Stomach (tissue), 9 donors: Measurements from ENCODE around the gene RAB6D. TPM values are rescaled to one million over a fixed set of nuclear protein-coding genes. Genes with fewer than 3 reads are reported as not detected.
"Not testable (repeated sequence)": the region's sequence is repeated elsewhere in the genome, so short reads cannot be mapped to it uniquely, and the experiment has no call there.

Experiments
- DNase-seq, 2 donors: peaks; one replicate each; pipeline versions ENCODE4 v3.0.0 to v3.0.0-alpha.2; 2013 to 2019
- H3K27ac ChIP-seq, 5 donors: fragments of 200-600 bp in 4 of 5; sonication (generic) in 4 of 5; one replicate each; pipeline ENCODE4 v1.5.1; 2013 to 2019; ENCODE audit warnings: mild to moderate bottlenecking in 1 of 5, moderate library complexity in 1 of 5
- H3K27me3 ChIP-seq, 3 donors: fragments of 200-600 bp; sonication (generic); one replicate each; pipeline ENCODE4 v1.5.1; 2017 to 2019; ENCODE audit warnings: mixed run types in 1 of 3
- H3K36me3 ChIP-seq, 4 donors: fragments of 200-600 bp; sonication (generic); 1 replicate in 3 of 4; 2 replicates in 1 of 4; pipeline ENCODE4 v1.5.1; 2016 to 2019
- H3K4me1 ChIP-seq, 4 donors: fragments of 200-600 bp; sonication (generic); one replicate each; pipeline ENCODE4 v1.5.1; 2016 to 2019
- H3K4me3 ChIP-seq, 4 donors: fragments of 200-600 bp; sonication (generic) in 3 of 4; one replicate each; pipeline ENCODE4 v1.5.1; 2016 to 2019; ENCODE audit warnings: mild to moderate bottlenecking in 1 of 4
- H3K9me3 ChIP-seq, 4 donors: fragments of 200-600 bp; sonication (generic); one replicate each; pipeline ENCODE4 v1.5.1; 2016 to 2019
- CTCF ChIP-seq, 7 experiments: fragments of 450-650 bp in 4 of 7; fragments of 200-600 bp in 3 of 7; sonication (generic) in 3 of 7; IDR thresholded peaks; one replicate each; pipeline ENCODE4 v1.5.1; 2016 to 2019; ENCODE audit warnings: antibody characterized with exemption in 7 of 7, control low read depth in 2 of 7, mild to moderate bottlenecking in 1 of 7
- EP300 ChIP-seq: sonication (generic); formaldehyde crosslinking; IDR thresholded peaks from one replicate; pipeline ENCODE4 v1.6.1; 2017; ENCODE audit warnings: antibody characterized with exemption
- POLR2A ChIP-seq, 4 donors: fragments of 450-650 bp; IDR thresholded peaks; one replicate each; pipeline ENCODE4 v1.6.1; 2016; ENCODE audit warnings: antibody characterized with exemption in 4 of 4, control low read depth in 2 of 4, mild to moderate bottlenecking in 1 of 4, moderate library complexity in 1 of 4
- POLR2AphosphoS5 ChIP-seq, 3 donors: sonication (generic); formaldehyde crosslinking; IDR thresholded peaks; one replicate each; pipeline ENCODE4 v1.6.1; 2016; ENCODE audit warnings: antibody characterized with exemption in 3 of 3
- WGBS, 5 donors: extraction: QIAGEN DNeasy Blood & Tissue Kit in 3 of 5; methylation state at CpG; one replicate each; pipeline versions ENCODE4 v1.1.5 to v1.1.7; 2013 to 2018; 5-methylcytosine and 5-hydroxymethylcytosine counted together
- intact Hi-C: fragments of 100-400 bp; cut with DNase I; formaldehyde crosslinking; loops from one replicate; pipeline ENCODE4 v1.15.1; 2023; ENCODE audit warnings: low total_unique reads
- polyA plus RNA-seq, 3 donors: library from polyadenylated mRNA; stranded (reverse); fragments of 200-250 nt; gene quantifications; one replicate each; pipeline ENCODE4 v1.2.3, GENCODE V29; 2013
- total RNA-seq, 5 donors: library from RNA; depleted of rRNA; stranded (reverse); fragments of >200 nt; gene quantifications; one replicate each; pipeline versions ENCODE4 v1.1.0 to v1.2.3, GENCODE V29; 2014 to 2016
- donor health status: healthy with polysubstance abuse.
- donor health status: Bipolar disorder and iron deficiency.
- donor health status: healthy.

Gene RAB6D
- total and polyA plus RNA-seq, 8 donors = 0.18 TPM; not detected in 7

- TF ChIP-seq POLR2A (IDR thresholded peaks at IDR 0.05) (no peak), CTCF (IDR thresholded peaks at IDR 0.05) (no peak), EP300 (no peak), POLR2AphosphoS5 (IDR thresholded peaks at IDR 0.05) (no peak)
- H3K9me3 ChIP-seq = no peaks in the 10 kb centered on the region
- no peak overlapping the region for H3K27ac ChIP-seq
- H3K36me3 ChIP-seq = no peaks in the 10 kb centered on the region
- H3K4me3 ChIP-seq = no peak overlapping the region
- intact Hi-C loops = no loop called here
- no peak for DNase-seq
- no peaks in the 10 kb centered on the region for H3K4me1 ChIP-seq
- 65 to 76% (median 74%) methylated on average over 12 of the region's 12 CpGs for WGBS, 5 donors
- H3K27me3 ChIP-seq = peaks cover 0 to 53% (median 3%) of the 10 kb centered on the region in 3 donors
Observed at GRCh38 chr2:131404753-131405152, 40.8 kb upstream of the RAB6D start.

- WGBS, 5 donors = 67 to 71% (median 68%) methylated on average over 6 of the region's 6 CpGs
- Histone ChIP-seq H3K27ac (no peak overlapping the region), H3K9me3 (no peaks in the 10 kb centered on the region), H3K36me3 (no peaks in the 10 kb centered on the region), H3K4me1 (no peaks in the 10 kb centered on the region), H3K4me3 (no peak overlapping the region), H3K27me3 (peaks cover 0 to 34% (median 3%) of the 10 kb centered on the region in 3 donors)
- intact Hi-C loops = no loop called here
- DNase-seq = no peak
- TF ChIP-seq POLR2A (IDR thresholded peaks at IDR 0.05) (no peak), CTCF (IDR thresholded peaks at IDR 0.05) (no peak), EP300 (no peak), POLR2AphosphoS5 (IDR thresholded peaks at IDR 0.05) (no peak)
Observed at GRCh38 chr2:131402320-131403039, 38.5 kb upstream of the RAB6D start.

- no peaks in the 10 kb centered on the region for H3K4me1 ChIP-seq
- intact Hi-C loops = no loop called here
- peaks cover 0 to 37% (median 0%) of the 10 kb centered on the region in 3 donors for H3K27me3 ChIP-seq
- no peak overlapping the region for H3K27ac ChIP-seq
- H3K9me3 ChIP-seq = no peaks in the 10 kb centered on the region
- no peak for DNase-seq
- TF ChIP-seq CTCF (IDR thresholded peaks at IDR 0.05) (no peak), EP300 (no peak), POLR2AphosphoS5 (IDR thresholded peaks at IDR 0.05) (no peak), POLR2A (IDR thresholded peaks at IDR 0.05) (no peak)
- no peak overlapping the region for H3K4me3 ChIP-seq
- WGBS, 5 donors = 55 to 76% (median 66%) methylated on average over 4 of the region's 4 CpGs
- H3K36me3 ChIP-seq = no peaks in the 10 kb centered on the region
Observed at GRCh38 chr2:131400849-131401248, 36.9 kb upstream of the RAB6D start.

- 74 to 85% (median 78%) methylated on average over 4 of the region's 4 CpGs for WGBS, 5 donors
- H3K4me1 ChIP-seq, intact Hi-C loops, H3K27ac ChIP-seq, H3K4me3 ChIP-seq, DNase-seq, H3K36me3 ChIP-seq, H3K9me3 ChIP-seq: not testable (repeated sequence)
- H3K27me3 ChIP-seq = peaks cover 0 to 39% (median 0%) of the 10 kb centered on the region in 3 donors
Observed at GRCh38 chr2:131400441-131400840, 36.5 kb upstream of the RAB6D start.

- intact Hi-C loops, H3K4me3 ChIP-seq, H3K36me3 ChIP-seq, H3K9me3 ChIP-seq, H3K27ac ChIP-seq, DNase-seq: not testable (repeated sequence)
- Histone ChIP-seq H3K4me1 (peaks cover 0 to 12% (median 5%) of the 10 kb centered on the region in 4 donors), H3K27me3 (peaks cover 4 to 57% (median 10%) of the 10 kb centered on the region in 3 donors)
- WGBS, 5 donors = 58 to 79% (median 61%) methylated on average over 1 of the region's 1 CpG
Observed at GRCh38 chr2:131396209-131396608, 32.2 kb upstream of the RAB6D start.

DNA sequence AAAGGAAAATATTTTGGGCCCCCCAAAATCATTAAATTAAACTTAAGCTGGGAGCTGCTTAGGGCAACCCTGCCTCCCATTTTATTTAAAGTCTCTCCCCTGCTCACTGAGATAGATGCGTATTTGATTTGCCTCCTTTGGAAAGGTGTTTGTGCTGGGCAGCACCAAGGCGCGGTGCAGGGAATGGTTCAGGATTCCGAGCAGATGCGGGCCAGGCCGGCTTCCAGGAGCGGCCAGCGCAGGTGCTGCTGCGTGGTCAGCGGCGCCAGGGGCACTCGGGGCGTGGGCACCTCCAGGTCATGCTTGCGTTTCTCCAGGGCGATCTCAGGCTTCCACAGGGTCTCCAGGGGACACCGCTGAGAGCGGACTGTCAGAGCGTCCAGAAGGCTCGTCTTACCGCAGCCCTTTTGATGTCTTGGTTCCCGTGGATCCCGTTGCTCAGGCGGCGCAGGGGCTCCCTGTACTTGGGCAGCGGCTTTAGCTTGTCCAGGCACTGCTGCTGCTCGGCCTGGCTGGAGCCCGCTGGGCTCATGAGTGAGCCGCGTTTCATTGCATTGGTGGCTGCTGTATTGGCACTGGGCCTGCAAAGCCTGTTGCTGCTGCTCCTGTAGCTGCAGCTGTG, 31.2 kb upstream of the RAB6D start:
- H3K27ac ChIP-seq, intact Hi-C loops, H3K4me3 ChIP-seq, H3K9me3 ChIP-seq, H3K36me3 ChIP-seq: not testable (repeated sequence)
- peaks cover 4 to 48% (median 10%) of the 10 kb centered on the region in 3 donors for H3K27me3 ChIP-seq
- 21 to 36% (median 34%) methylated on average over 15 to 29 of the region's 29 CpGs for WGBS, 5 donors
- peaks cover 0 to 12% (median 5%) of the 10 kb centered on the region in 4 donors for H3K4me1 ChIP-seq
- DNase-seq = peak in 1 of 2 donors; percentile 16
